ENCODE measurements around the gene PPME1.

Gene PPME1

DNA sequence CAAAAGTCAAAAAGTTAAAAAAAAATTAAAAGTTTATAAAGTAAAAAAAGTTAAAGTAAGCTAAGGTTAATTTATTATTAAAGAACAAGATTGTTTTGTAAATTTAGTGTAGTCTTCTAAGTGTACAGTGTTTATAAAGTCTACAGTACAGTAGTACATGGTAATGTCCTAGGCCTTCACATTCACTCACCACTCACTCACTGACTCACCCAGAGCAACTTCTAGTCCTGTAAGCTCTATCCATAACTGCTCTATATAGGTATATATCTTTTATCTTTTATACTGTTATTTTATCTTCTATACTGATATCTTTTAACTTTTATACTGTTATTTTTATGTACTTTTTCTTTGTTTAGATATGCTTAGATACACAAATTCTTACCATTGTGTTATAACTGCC is 11.4 kb upstream of the PPME1 start:
- no peak overlapping the region for H3K4me3 ChIP-seq (replicated peaks in 1 of 2; ENCODE audit: low read depth in 2 of 2, low read length in 2 of 2)
- TF ChIP-seq, protein P1, sequence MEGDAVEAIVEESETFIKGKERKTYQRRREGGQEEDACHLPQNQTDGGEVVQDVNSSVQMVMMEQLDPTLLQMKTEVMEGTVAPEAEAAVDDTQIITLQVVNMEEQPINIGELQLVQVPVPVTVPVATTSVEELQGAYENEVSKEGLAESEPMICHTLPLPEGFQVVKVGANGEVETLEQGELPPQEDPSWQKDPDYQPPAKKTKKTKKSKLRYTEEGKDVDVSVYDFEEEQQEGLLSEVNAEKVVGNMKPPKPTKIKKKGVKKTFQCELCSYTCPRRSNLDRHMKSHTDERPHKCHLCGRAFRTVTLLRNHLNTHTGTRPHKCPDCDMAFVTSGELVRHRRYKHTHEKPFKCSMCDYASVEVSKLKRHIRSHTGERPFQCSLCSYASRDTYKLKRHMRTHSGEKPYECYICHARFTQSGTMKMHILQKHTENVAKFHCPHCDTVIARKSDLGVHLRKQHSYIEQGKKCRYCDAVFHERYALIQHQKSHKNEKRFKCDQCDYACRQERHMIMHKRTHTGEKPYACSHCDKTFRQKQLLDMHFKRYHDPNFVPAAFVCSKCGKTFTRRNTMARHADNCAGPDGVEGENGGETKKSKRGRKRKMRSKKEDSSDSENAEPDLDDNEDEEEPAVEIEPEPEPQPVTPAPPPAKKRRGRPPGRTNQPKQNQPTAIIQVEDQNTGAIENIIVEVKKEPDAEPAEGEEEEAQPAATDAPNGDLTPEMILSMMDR (IDR thresholded peaks at IDR 0.05; ENCODE audit: low read depth, low read length), result no peak
- no peak for DNase-seq (ENCODE audit: low read depth in 2 of 2)

DNA sequence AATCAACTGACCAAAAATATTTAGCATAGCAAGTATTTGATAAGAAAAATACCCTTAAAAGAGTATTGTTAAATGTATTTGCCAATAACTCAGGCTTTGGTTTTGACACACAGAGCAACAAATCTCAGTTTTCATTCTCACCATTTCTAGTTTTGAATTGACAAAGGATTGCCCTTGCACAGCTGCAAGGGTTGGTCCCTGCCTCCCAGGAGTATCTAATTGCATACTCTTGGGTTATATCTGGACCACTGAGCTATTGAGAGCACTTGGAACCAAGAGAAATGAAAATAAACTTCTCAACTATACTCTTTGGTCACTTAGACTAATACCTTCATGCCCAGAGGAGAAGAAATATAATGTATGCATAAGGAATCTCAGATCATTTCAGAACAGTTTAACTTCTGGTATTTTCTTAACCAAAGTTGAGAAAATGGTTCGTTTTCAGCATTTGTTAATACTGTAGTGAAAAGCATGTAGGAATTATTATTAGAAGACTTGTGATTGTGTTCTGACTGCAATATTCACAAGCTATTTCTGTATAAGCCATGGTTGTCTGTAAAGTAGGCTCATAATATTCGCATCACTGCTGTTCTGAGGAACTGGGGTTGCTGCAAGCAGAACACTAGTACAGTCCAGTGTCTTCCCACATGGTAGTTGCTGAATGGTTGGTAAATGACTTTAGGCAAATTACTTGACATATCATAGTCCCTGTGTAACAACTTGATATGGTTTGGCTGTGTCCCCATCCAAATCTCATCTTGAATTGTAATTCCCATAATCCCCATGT is 8.2 kb upstream of the PPME1 start:
- TF ChIP-seq, protein P1 (IDR thresholded peaks at IDR 0.05; ENCODE audit: low read depth, low read length), result no peak
- no peak for DNase-seq (ENCODE audit: low read depth in 2 of 2)
- no peak overlapping the region for H3K4me3 ChIP-seq (replicated peaks in 1 of 2; ENCODE audit: low read depth in 2 of 2, low read length in 2 of 2)

DNA sequence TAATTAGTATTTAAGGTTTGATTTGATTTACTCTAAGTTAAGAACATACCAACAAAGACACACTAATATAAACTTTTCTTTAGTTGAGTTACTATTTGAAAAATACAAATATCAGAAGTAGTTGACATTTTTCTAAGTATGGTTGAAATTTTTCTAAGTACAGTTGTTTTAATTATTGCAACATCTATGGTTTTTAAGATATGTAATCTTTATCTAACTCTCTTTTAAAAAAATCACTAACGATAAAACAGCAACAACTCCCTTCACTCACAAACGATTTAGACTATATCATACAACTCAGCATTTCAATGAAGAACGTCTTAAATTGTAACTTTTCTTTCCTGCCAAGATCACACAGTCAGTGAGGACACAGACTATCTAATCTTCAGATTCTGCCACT is 2.3 kb upstream of the PPME1 start:
- H3K4me3 ChIP-seq (replicated peaks in 1 of 2; ENCODE audit: low read depth in 2 of 2, low read length in 2 of 2), result no peak overlapping the region
- no peak for DNase-seq (ENCODE audit: low read depth in 2 of 2)
- TF ChIP-seq, protein P1 (IDR thresholded peaks at IDR 0.05; ENCODE audit: low read depth, low read length), result no peak

DNA sequence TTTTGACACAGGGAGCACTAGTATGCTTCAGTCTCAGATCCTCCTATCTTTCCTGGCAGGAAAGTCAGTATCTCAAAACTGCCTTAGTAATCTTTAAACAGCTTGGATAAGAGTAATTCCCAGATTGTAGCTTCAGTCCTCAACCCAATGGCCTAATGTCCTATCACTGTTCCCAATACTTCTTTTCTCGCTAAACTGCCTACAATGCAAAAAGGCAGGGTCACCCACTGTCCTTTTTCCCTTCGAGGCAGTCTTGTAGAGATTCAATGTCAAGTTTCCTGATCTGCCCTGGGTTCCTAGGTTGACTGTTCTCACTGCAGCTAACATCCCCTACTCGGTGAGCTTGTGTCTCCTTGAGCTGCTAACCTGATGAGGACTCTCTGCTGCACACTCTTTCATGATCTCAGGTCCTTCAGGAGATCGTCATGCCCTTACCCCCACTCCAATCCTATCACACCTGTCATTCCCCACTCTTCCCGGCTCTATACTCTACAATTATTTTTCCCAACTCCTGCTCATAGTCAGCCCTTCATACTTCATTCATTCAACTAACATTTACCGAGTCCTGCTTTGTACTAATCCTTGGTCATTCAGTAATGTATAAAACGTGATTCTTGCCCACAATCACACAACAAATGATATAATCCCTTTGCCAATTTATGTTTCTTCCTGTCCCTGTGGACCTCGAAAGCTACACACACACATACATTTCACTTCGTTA is 1.2 kb upstream of the PPME1 start:
- no peak for DNase-seq (ENCODE audit: low read depth in 2 of 2)
- TF ChIP-seq, protein P1 (IDR thresholded peaks at IDR 0.05; ENCODE audit: low read depth, low read length), result no peak
- H3K4me3 ChIP-seq (replicated peaks in 1 of 2; ENCODE audit: low read depth in 2 of 2, low read length in 2 of 2), result peak overlapping the region; percentile 98 to 99

DNA sequence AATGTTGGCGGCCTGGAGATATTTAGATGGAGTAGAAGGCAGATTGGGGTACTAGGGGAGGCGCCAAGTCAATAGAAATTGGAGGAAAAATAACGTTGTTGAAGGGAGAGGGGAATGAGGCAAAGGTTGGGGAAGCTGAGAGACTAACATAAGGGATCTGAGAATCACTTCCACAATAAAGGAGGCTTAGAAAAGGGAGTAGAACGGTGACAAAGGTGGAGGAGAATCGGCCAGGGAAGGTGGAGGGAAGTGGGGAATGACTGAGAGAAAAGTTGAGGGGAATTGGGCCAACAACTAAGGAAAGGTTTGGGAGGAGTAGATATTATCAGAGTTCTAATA is 510 bp downstream of the PPME1 start:
- TF ChIP-seq, protein P1 (IDR thresholded peaks at IDR 0.05; ENCODE audit: low read depth, low read length), result no peak
- H3K4me3 ChIP-seq (replicated peaks in 1 of 2; ENCODE audit: low read depth in 2 of 2, low read length in 2 of 2), result peak overlapping the region; percentile 98 to 99
- no peak for DNase-seq (ENCODE audit: low read depth in 2 of 2)

DNA sequence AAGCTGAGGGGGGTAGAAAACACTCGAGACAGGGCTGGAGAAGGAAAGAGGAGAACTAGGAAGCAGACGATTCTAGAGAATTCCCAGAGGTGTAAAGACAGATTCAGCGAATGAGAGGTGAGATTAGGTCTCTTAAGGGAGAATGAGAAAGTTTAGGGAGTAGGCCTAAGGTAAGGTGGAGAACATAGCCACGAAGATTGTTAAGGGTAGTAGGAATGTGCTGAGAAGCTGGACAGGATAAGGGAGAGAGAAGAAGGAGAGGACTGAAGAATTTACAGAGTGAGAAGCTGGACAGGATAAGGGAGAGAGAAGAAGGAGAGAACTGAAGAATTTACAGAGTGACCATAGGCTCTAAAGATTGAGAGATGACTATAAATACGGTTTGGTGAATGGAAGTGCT is 908 bp downstream of the PPME1 start:
- TF ChIP-seq, protein P1 (IDR thresholded peaks at IDR 0.05; ENCODE audit: low read depth, low read length), result no peak
- peak; percentile 18 to 36 for DNase-seq (ENCODE audit: low read depth in 2 of 2)
- H3K4me3 ChIP-seq (replicated peaks in 1 of 2; ENCODE audit: low read depth in 2 of 2, low read length in 2 of 2), result peak overlapping the region; percentile 98 to 99

Data from cardiac fibroblast (primary cell).